Testis (tissue), 3 donors: ENCODE measurements around the gene ZNF248. TPM values are rescaled to one million over a fixed set of nuclear protein-coding genes. Genes with fewer than 3 reads are reported as not detected.
"Not testable (repeated sequence)": the region's sequence is repeated elsewhere in the genome, so short reads cannot be mapped to it uniquely, and the experiment has no call there.

Experiments used
- DNase-seq: peaks from one replicate; pipeline ENCODE4 v3.0.0-alpha.2; 2019
- H3K27ac ChIP-seq, 2 donors: fragments of 200-600 bp; sonication (generic); one replicate each; pipeline ENCODE4 v1.5.1; 2019
- H3K27me3 ChIP-seq: fragments of 200-600 bp; sonication (generic); one replicate; pipeline ENCODE4 v1.5.1; 2019
- H3K36me3 ChIP-seq: fragments of 200-600 bp; sonication (generic); one replicate; pipeline ENCODE4 v1.5.1; 2017; ENCODE audit warnings: low read depth; ENCODE audit errors: missing control alignments
- H3K4me1 ChIP-seq: fragments of 200-600 bp; sonication (generic); one replicate; pipeline ENCODE4 v1.5.1; 2019
- H3K4me3 ChIP-seq, 2 donors: fragments of 200-600 bp; sonication (generic); one replicate each; pipeline ENCODE4 v1.5.1; 2017 to 2019
- H3K9me3 ChIP-seq: fragments of 200-600 bp; sonication (generic); one replicate; pipeline ENCODE4 v1.5.1; 2017
- CTCF ChIP-seq, 3 experiments: fragments of 450-650 bp in 2 of 3; fragments of 200-600 bp in 1 of 3; sonication (generic) in 1 of 3; IDR thresholded peaks; one replicate each; pipeline ENCODE4 v1.5.1; 2016 to 2019; ENCODE audit warnings: antibody characterized with exemption in 3 of 3, mild to moderate bottlenecking in 2 of 3, moderate library complexity in 1 of 3
- POLR2A ChIP-seq: fragments of 450-650 bp; IDR thresholded peaks from one replicate; pipeline ENCODE4 v1.6.1; 2017; ENCODE audit warnings: antibody characterized with exemption, mild to moderate bottlenecking, moderate library complexity
- WGBS, 2 donors: methylation state at CpG; one replicate each; pipeline ENCODE4 v1.1.5; 2018; 5-methylcytosine and 5-hydroxymethylcytosine counted together
- intact Hi-C: fragments of 100-400 bp; cut with DNase I; formaldehyde crosslinking; loops from one replicate; pipeline ENCODE4 v1.15.1; 2023; ENCODE audit warnings: low total_unique reads
- polyA plus RNA-seq: library from polyadenylated mRNA; stranded (reverse); fragments of 350-450 nt; fragmentation: Illumina TruSeq; extraction: RNeasy Lipid Tissue Mini Kit (QIAGEN cat#74804); gene quantifications from one replicate; pipeline ENCODE4 v1.2.3, GENCODE V29; 2014; ENCODE audit warnings: low read depth, low replicate concordance; ENCODE audit not compliant: insufficient read depth
- total RNA-seq, 2 donors: library from RNA; depleted of rRNA; stranded (reverse); fragments of >200 nt; gene quantifications; one replicate each; pipeline ENCODE4 v1.2.3, GENCODE V29; 2016

The ZNF248 gene
- total and polyA plus RNA-seq, 3 donors from 2014 or later, result 13.5 to 25.2 (median 24.2) TPM

- no peak for DNase-seq
- Histone ChIP-seq H3K27ac (no peak overlapping the region), H3K4me1 (no peaks in the 10 kb centered on the region), H3K4me3 (no peak overlapping the region), H3K9me3 (no peaks in the 10 kb centered on the region), H3K27me3 (no peaks in the 10 kb centered on the region), H3K36me3 (no peaks in the 10 kb centered on the region)
- intact Hi-C loops, result no loop called here
- TF ChIP-seq CTCF (IDR thresholded peaks at IDR 0.05) (no peak), POLR2A (no peak)
- 86 to 91% methylated on average over 3 of the region's 3 CpGs for WGBS, 2 donors
Observed at GRCh38 chr10:37868796-37869195, 11.4 kb upstream of the ZNF248 start.

- H3K9me3 ChIP-seq, result no peaks in the 10 kb centered on the region
- no peaks in the 10 kb centered on the region for H3K27me3 ChIP-seq
- no peaks in the 10 kb centered on the region for H3K4me1 ChIP-seq
- DNase-seq, result no peak
- no peak overlapping the region for H3K4me3 ChIP-seq
- no peak overlapping the region for H3K27ac ChIP-seq
- WGBS, 2 donors, result 76 to 88% methylated on average over 9 of the region's 9 CpGs
- intact Hi-C loops, result no loop called here
- no peaks in the 10 kb centered on the region for H3K36me3 ChIP-seq
- TF ChIP-seq CTCF (IDR thresholded peaks at IDR 0.05) (no peak), POLR2A (no peak)
Observed at GRCh38 chr10:37865957-37866803, 8.8 kb upstream of the ZNF248 start.

GRCh38 chr10:37865264-37865663, 7.9 kb upstream of the ZNF248 start:
- no peak for TF ChIP-seq CTCF (IDR thresholded peaks at IDR 0.05)
- TF ChIP-seq POLR2A, result no peak
- Histone ChIP-seq H3K4me3 (no peak overlapping the region), H3K36me3 (no peaks in the 10 kb centered on the region), H3K4me1 (no peaks in the 10 kb centered on the region), H3K9me3 (no peaks in the 10 kb centered on the region), H3K27ac (no peak overlapping the region), H3K27me3 (no peaks in the 10 kb centered on the region)
- DNase-seq, result no peak
- intact Hi-C loops, result no loop called here
- 62 to 76% methylated on average over 3 of the region's 3 CpGs for WGBS, 2 donors

GRCh38 chr10:37860494-37861190, 3.2 kb upstream of the ZNF248 start:
- no peak for DNase-seq
- intact Hi-C loops, result no loop called here
- 58 to 84% methylated on average over 2 of the region's 2 CpGs for WGBS, 2 donors
- Histone ChIP-seq H3K9me3 (no peaks in the 10 kb centered on the region), H3K4me1 (peaks cover 11% of the 10 kb centered on the region), H3K4me3 (no peak overlapping the region), H3K27me3 (no peaks in the 10 kb centered on the region), H3K27ac (no peak overlapping the region), H3K36me3 (no peaks in the 10 kb centered on the region)
- TF ChIP-seq POLR2A, result no peak
- no peak for TF ChIP-seq CTCF (IDR thresholded peaks at IDR 0.05)

- intact Hi-C loops, H3K27me3 ChIP-seq, DNase-seq, H3K9me3 ChIP-seq, H3K4me3 ChIP-seq, H3K27ac ChIP-seq, H3K36me3 ChIP-seq: not testable (repeated sequence)
- WGBS, 2 donors, result 78 to 84% methylated on average over 16 of the region's 16 CpGs
- H3K4me1 ChIP-seq, result peaks cover 15% of the 10 kb centered on the region
Observed at GRCh38 chr10:37859270-37859669, 1.9 kb upstream of the ZNF248 start.
